Pancreas (tissue), 10 donors: Measurements from ENCODE around the gene ZNF41. TPM values are rescaled to one million over a fixed set of nuclear protein-coding genes. Genes with fewer than 3 reads are reported as not detected.
"Not testable (repeated sequence)": the region's sequence is repeated elsewhere in the genome, so short reads cannot be mapped to it uniquely, and the experiment has no call there.

Experiments used
- ATAC-seq, 4 donors: fragments of 200-7000 bp; cut with Tn5 transposase; one replicate each; pipeline versions ENCODE4 v1.8.0 to v1.9.1; 2020; ENCODE audit warnings: mild to moderate bottlenecking in 4 of 4, moderate library complexity in 4 of 4
- DNase-seq, 6 donors: peaks; one replicate each; pipeline ENCODE4 v3.0.0-alpha.2; 2020
- FAIRE-seq: peaks from 2 replicates; lab custom pipeline; 2012; peaks lifted over from hg19 to GRCh38; lab: Jason Lieb, UNC
- H3K27ac ChIP-seq, 4 donors: fragments of 200-600 bp; sonication (generic); 1 replicate in 3 of 4; 2 replicates in 1 of 4; pipeline versions ENCODE4 v1.5.0 to v1.8.0; 2020
- H3K27me3 ChIP-seq, 4 donors: fragments of 200-600 bp; one replicate each; pipeline ENCODE4 v1.8.0; 2021
- H3K36me3 ChIP-seq, 3 donors: fragments of 200-600 bp; sonication (generic) in 1 of 3; one replicate each; pipeline versions ENCODE4 v1.5.0 to v1.8.0; 2020 to 2021
- H3K4me1 ChIP-seq, 3 donors: fragments of 200-600 bp; one replicate each; pipeline ENCODE4 v1.8.0; 2021
- H3K4me3 ChIP-seq, 4 donors: fragments of 200-600 bp; sonication (generic) in 2 of 4; one replicate each; pipeline versions ENCODE4 v1.5.0 to v1.8.0; 2020 to 2021
- H3K9me3 ChIP-seq, 4 donors: fragments of 200-600 bp; one replicate each; pipeline ENCODE4 v1.8.0; 2021
- WGBS, 2 donors: extraction: QIAGEN DNeasy Blood & Tissue Kit; methylation state at CpG; one replicate each; pipeline ENCODE4 v1.1.7; 2013; 5-methylcytosine and 5-hydroxymethylcytosine counted together
- intact Hi-C, 3 donors: fragments of 100-400 bp; cut with DNase I; formaldehyde crosslinking; loops; one replicate each; pipeline versions ENCODE4 v1.11.1 to v1.14.2; 2022
- polyA plus RNA-seq, 2 donors: library from polyadenylated mRNA; stranded (reverse); fragments of 200-250 nt; gene quantifications; one replicate each; pipeline ENCODE4 v1.2.3, GENCODE V29; 2013
- total RNA-seq, 6 donors: library from RNA; stranded (reverse); fragmentation: NEBNext Ultra II Directional in 4 of 6; extraction: Animal tissue kit (Norgen Biotek cat#: 25700) in 4 of 6; gene quantifications; one replicate each; pipeline versions ENCODE4 v1.2.1 to v1.2.4, GENCODE V29; 2021 to 2023
- TF ChIP-seq, protein P1 (sequence below), 4 donors: fragments of 200-600 bp; sonication (generic) in 3 of 4; IDR thresholded peaks; one replicate each; pipeline versions ENCODE4 v1.5.0 to v1.8.0; 2021; ENCODE audit warnings: antibody characterized with exemption in 4 of 4
- donor health status: healthy with polysubstance abuse.
- donor health status: DM: no; HTN: no; CAD: no; lungs with moderate emphysema.
- donor health status: DM: no; HTN: no; CAD: no.
- donor health status: control.
- donor health status: control.
- donor health status: Bipolar disorder and iron deficiency.
- donor health status: DM: yes; HTN: yes; CAD: no.
- donor health status: DM: no; HTN: no; CAD: no.
- donor health status: DM: no; HTN: no; CAD: no.
- donor health status: DM: yes; HTN: yes; CAD: no.

Gene ZNF41
- total and polyA plus RNA-seq, 8 donors: 1.8 to 6.7 (median 3.4) TPM

DNA sequence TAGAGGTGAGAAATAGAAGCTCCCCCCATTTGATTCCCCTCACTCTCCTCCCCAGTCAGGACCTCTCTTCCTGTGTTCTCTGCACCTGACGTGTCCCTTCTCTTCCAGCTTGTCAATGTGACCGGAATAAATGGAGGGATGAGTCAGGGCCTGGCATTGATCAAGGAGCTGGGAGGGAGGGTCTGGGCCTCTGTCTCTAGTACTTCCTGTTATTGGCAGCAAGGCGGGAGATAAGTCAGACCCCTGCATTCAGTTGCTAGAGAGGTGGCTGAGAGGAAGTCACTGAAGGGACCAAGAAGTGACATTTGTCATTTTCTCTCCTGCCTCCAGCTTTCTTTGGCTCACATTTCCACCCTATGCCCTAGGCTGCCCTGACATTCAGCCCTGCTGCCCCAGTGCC is 35.1 kb upstream of the ZNF41 start:
- no peak overlapping the region for H3K27ac ChIP-seq
- DNase-seq (no peak), ATAC-seq (no peak), FAIRE-seq (no peak)
- TF ChIP-seq, protein P1, sequence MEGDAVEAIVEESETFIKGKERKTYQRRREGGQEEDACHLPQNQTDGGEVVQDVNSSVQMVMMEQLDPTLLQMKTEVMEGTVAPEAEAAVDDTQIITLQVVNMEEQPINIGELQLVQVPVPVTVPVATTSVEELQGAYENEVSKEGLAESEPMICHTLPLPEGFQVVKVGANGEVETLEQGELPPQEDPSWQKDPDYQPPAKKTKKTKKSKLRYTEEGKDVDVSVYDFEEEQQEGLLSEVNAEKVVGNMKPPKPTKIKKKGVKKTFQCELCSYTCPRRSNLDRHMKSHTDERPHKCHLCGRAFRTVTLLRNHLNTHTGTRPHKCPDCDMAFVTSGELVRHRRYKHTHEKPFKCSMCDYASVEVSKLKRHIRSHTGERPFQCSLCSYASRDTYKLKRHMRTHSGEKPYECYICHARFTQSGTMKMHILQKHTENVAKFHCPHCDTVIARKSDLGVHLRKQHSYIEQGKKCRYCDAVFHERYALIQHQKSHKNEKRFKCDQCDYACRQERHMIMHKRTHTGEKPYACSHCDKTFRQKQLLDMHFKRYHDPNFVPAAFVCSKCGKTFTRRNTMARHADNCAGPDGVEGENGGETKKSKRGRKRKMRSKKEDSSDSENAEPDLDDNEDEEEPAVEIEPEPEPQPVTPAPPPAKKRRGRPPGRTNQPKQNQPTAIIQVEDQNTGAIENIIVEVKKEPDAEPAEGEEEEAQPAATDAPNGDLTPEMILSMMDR (IDR thresholded peaks at IDR 0.05): no peak
- no peaks in the 10 kb centered on the region for H3K4me1 ChIP-seq
- intact Hi-C loops: no loop called here
- no peaks in the 10 kb centered on the region for H3K27me3 ChIP-seq
- H3K4me3 ChIP-seq: no peak overlapping the region
- H3K9me3 ChIP-seq: no peaks in the 10 kb centered on the region
- H3K36me3 ChIP-seq: no peaks in the 10 kb centered on the region
- WGBS, 2 donors: 74 to 82% methylated on average over 3 of the region's 3 CpGs

DNA sequence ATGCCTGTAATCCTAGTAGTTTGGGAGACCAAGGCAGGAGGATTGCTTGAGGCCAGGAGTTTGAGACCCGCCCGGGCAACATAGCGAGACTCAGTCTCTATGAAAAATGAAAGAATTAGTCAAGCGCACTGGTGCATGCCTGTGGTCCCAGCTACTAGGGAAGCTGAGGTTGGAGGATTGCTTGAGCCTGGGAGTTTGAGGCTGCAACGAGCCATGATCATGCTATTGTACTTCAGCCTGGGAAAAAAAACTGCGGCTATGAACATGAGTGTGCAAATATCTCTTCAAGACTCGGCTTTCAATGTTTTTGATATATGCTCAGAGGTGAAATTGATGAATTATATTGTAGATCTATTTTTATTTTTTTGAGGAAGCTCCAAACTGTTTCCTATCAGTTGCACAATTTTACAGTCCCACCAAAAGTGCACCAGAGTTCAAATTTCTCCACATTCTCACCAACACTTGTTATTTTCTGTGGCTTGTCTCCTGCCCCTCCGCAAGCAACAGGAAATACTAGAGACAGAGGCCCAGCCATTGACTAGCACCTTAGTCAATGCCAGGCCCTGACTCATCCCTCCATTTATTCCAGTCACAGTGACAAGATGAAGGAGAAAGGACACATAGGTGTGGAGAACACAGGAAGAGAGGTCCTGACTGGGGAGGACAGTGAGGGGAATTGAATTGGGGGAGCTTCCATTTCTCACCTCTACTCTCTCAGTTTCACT is 33.1 kb upstream of the ZNF41 start:
- WGBS, 2 donors: 88 to 92% methylated on average over 8 of the region's 8 CpGs
- Histone ChIP-seq H3K9me3 (no peaks in the 10 kb centered on the region), H3K36me3 (no peaks in the 10 kb centered on the region), H3K4me1 (no peaks in the 10 kb centered on the region), H3K27ac (no peak overlapping the region), H3K27me3 (no peaks in the 10 kb centered on the region), H3K4me3 (no peak overlapping the region)
- TF ChIP-seq, protein P1 (IDR thresholded peaks at IDR 0.05): no peak
- intact Hi-C loops: no loop called here
- no peak for DNase-seq
- ATAC-seq: no peak
- no peak for FAIRE-seq

DNA sequence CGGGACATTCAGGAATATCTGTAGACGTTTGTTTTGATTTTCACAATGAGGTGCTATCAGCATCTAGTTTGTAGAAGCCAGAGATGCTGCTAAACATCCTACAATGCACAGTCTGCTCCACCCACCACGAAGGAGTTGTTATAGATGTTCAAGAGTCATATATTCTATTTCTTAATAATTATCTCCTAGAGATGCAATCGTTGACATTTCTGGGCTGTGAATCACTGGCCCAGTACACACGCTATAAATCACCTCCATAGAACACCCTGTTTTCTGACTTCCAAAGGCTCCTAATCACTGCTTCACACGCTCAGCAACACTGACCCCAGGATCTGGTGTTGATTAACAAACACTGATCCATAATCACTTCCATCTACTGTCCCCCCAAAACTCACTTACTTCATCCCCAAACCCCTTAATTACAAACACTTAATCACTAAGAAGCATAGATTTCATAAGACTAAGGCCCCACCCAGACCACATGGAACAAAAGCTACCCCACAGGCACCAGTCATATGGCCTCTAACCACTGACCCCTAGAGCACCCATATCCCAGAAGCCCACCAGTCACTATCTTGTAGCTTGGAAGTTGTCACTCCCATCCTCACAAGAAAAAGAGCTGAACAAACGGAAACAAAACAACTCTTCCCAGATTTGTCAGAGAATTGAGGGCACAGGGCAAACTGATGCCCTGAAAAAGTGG is 31.7 kb upstream of the ZNF41 start:
- Histone ChIP-seq H3K4me1 (no peaks in the 10 kb centered on the region), H3K27me3 (no peaks in the 10 kb centered on the region), H3K4me3 (no peak overlapping the region), H3K36me3 (no peaks in the 10 kb centered on the region), H3K9me3 (no peaks in the 10 kb centered on the region), H3K27ac (no peak overlapping the region)
- DNase-seq (no peak), FAIRE-seq (no peak), ATAC-seq (no peak)
- 56 to 67% methylated on average over 7 of the region's 7 CpGs for WGBS, 2 donors
- TF ChIP-seq, protein P1 (IDR thresholded peaks at IDR 0.05): no peak
- intact Hi-C loops: no loop called here

DNA sequence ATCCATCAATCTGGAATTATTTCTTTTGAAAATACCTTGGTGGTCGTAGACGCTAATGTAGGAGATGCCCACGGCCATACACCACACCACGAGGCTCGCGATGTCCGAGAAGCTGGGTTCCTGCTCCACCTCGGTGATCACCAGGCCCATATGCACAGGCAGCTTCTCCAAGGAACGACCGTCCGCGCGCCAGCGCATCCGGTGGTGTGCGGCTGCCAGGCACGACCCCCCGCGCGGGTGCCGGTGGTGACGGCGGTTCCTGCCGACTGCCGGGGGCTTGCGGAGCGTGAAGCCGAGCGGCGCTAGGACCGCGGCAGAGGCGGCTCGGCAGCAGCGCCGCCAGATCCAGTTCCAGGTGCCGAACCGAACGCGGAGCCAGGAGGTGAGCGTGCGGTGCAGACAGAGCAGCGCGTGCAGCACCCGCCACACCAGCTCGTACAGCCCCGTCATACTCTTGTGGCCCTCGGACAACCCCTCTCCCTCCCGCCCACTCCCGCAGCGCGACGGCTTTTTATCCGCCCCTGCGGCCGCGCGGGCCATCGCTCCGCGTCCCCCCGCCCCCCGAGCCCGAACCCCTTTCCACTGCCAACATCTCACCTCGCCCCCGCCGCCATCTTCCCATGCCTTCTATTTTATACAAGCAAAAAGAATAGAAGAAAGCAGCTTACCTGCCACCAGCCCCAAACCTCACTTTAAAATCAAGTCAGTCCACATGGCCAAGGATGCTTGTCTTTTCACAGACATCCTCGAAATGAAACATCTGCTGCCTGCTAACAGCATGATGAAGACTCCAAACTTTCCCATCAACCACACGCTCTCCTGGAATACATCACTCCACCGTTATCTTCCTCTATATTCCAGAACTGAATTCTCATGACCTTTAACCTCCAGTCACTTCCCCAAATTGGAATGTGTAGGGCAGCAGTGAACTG is 30.3 kb upstream of the ZNF41 start:
- H3K27ac ChIP-seq, DNase-seq, H3K27me3 ChIP-seq, FAIRE-seq, H3K36me3 ChIP-seq, H3K4me1 ChIP-seq, intact Hi-C loops, H3K9me3 ChIP-seq: not testable (repeated sequence)
- peak; percentile 69 to 92 (median 76) for ATAC-seq
- WGBS, 2 donors: 4 to 21% methylated on average over 23 to 44 of the region's 70 CpGs
- peak overlapping the region in 2 of 4 donors; percentile 23 to 41 for H3K4me3 ChIP-seq

DNA sequence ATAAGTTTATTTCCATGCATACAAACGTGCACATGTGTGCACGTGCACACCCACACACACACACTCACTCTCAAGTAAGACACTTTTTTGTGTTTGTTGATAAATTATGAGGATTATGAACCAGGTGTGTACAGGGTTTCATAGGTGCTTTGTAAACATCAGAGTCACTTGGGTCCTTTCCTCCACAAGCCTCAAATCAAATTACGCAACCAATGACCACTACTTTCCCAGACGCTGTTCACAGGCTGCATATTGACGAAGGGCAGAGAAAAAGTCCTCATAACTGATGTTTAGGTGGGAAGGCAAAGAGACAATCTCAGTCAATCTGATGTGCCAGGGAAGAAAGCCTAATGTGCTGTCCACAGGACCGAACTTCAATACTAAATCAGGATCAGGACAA is 29.4 kb upstream of the ZNF41 start:
- peaks cover 0 to 16% (median 0%) of the 10 kb centered on the region in 4 donors for H3K27me3 ChIP-seq
- H3K27ac ChIP-seq, H3K4me1 ChIP-seq, H3K36me3 ChIP-seq, H3K4me3 ChIP-seq, FAIRE-seq, DNase-seq, intact Hi-C loops, H3K9me3 ChIP-seq, ATAC-seq: not testable (repeated sequence)
- 69 to 88% methylated on average over 4 of the region's 6 CpGs for WGBS, 2 donors
